Aorta (tissue), 5 donors: ENCODE measurements around the gene BAG3. TPM values are rescaled to one million over a fixed set of nuclear protein-coding genes. Genes with fewer than 3 reads are reported as not detected.

ENCODE experiments used
- ATAC-seq: fragments of 200-7000 bp; cut with Tn5 transposase; one replicate; pipeline ENCODE4 v1.9.1; 2022; ENCODE audit warnings: moderate library complexity; ENCODE audit not compliant: low FRiP score
- DNase-seq, 2 donors: peaks; one replicate each; pipeline ENCODE4 v3.0.0-alpha.2; 2020
- H3K27ac ChIP-seq, 2 donors: one replicate each; pipeline ENCODE4 v1.5.1; 2013; ENCODE audit warnings: low read length in 2 of 2, mild to moderate bottlenecking in 2 of 2, moderate library complexity in 2 of 2, control low read depth in 1 of 2, inconsistent platforms in 1 of 2, low read depth in 1 of 2
- H3K27me3 ChIP-seq, 2 donors: one replicate each; pipeline ENCODE4 v1.6.1; 2013; ENCODE audit warnings: control low read depth in 1 of 2, low read length in 1 of 2, mild to moderate bottlenecking in 1 of 2, moderate library complexity in 1 of 2; ENCODE audit not compliant: insufficient read depth in 2 of 2, control insufficient read depth in 1 of 2
- H3K36me3 ChIP-seq, 2 donors: one replicate each; pipeline ENCODE4 v1.6.1; 2013; ENCODE audit warnings: control low read depth in 1 of 2, low read length in 1 of 2, mild to moderate bottlenecking in 1 of 2; ENCODE audit not compliant: insufficient read depth in 2 of 2, control insufficient read depth in 1 of 2
- H3K4me1 ChIP-seq, 2 donors: one replicate each; pipeline ENCODE4 v1.6.1; 2013; ENCODE audit warnings: low read length in 2 of 2, control low read depth in 1 of 2, mild to moderate bottlenecking in 1 of 2, moderate library complexity in 1 of 2; ENCODE audit not compliant: insufficient read depth in 2 of 2, control insufficient read depth in 1 of 2
- H3K4me3 ChIP-seq, 2 donors: one replicate each; pipeline ENCODE4 v1.5.1; 2013; ENCODE audit warnings: low read length in 2 of 2, control low read depth in 1 of 2, mild to moderate bottlenecking in 1 of 2
- H3K9me3 ChIP-seq: one replicate; pipeline ENCODE4 v1.6.1; 2013; ENCODE audit warnings: mild to moderate bottlenecking, low read length; ENCODE audit not compliant: control insufficient read depth
- WGBS, 2 donors: extraction: QIAGEN DNeasy Blood & Tissue Kit; methylation state at CpG; one replicate each; pipeline ENCODE4 v1.1.7; 2013; 5-methylcytosine and 5-hydroxymethylcytosine counted together
- intact Hi-C, 2 donors: fragments of 100-400 bp; cut with DNase I; formaldehyde crosslinking; loops; one replicate each; pipeline versions ENCODE4 v1.14.2 to v1.15.0; 2022
- polyA plus RNA-seq, 2 donors: library from polyadenylated mRNA; stranded (reverse); fragments of 200-250 nt; gene quantifications; one replicate each; pipeline ENCODE4 v1.2.3, GENCODE V29; 2013
- total RNA-seq, 2 donors: library from RNA; stranded (reverse); fragmentation: NEBNext Ultra II Directional; extraction: Animal tissue kit (Norgen Biotek cat#: 25700); gene quantifications; one replicate each; pipeline ENCODE4 v1.2.1, GENCODE V29; 2021
- donor health status: healthy with polysubstance abuse.
- donor health status: Bipolar disorder and iron deficiency.
- donor health status: DM: no; HTN: no; CAD: no.
- donor health status: DM: no; HTN: no; CAD: no.
- donor health status: DM: yes; HTN: yes; CAD: no.

BAG3 gene
- total and polyA plus RNA-seq, 4 donors = 16.3 to 85.1 (median 46.1) TPM

DNA sequence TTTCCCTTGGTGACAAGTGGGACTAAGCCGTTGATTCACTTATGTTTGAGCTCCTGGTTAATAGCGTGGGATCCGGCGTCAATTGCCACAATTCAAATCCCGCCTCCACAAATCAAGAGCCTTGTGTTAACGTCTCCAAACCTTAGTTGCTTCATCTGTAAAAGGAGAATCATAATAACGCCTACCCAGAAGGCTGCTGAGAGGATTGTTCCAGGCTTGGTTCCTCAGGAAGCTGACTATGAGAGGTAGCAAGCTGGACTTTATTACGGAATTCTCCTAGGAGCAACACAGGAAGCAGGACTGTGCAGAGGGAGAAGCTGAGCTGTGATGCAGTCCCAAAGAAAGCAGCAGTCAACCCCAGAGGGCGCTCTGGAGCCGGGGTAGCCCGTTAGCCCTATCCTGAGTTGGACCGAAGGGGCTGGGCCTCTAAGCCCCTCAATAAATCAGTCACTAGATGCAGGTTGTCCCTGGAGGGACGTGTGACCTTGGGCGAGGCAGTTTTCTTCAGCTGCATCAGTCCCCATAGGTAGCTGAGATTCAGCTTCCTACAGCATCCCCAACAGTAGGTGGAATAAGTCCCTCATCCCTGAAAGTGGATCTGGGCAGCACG lies 6.9 kb upstream of the BAG3 start:
- DNase-seq (no peak), ATAC-seq (no peak)
- H3K36me3 ChIP-seq = no peaks in the 10 kb centered on the region
- no peak overlapping the region for H3K27ac ChIP-seq
- H3K4me3 ChIP-seq = no peak overlapping the region
- H3K4me1 ChIP-seq = no peaks in the 10 kb centered on the region
- peaks cover 3% of the 10 kb centered on the region for H3K9me3 ChIP-seq
- intact Hi-C loops = no loop called here
- WGBS, 2 donors = 68 to 71% methylated on average over 15 of the region's 15 CpGs
- H3K27me3 ChIP-seq = no peaks in the 10 kb centered on the region

GRCh38 chr10:119644994-119645393 lies 6.2 kb upstream of the BAG3 start:
- ATAC-seq = no peak
- H3K4me3 ChIP-seq = no peak overlapping the region
- WGBS, 2 donors = 92 to 93% methylated on average over 3 of the region's 3 CpGs
- DNase-seq = no peak
- peaks cover 3% of the 10 kb centered on the region for H3K9me3 ChIP-seq
- no peaks in the 10 kb centered on the region for H3K27me3 ChIP-seq
- H3K4me1 ChIP-seq = no peaks in the 10 kb centered on the region
- intact Hi-C loops = no loop called here
- H3K36me3 ChIP-seq = no peaks in the 10 kb centered on the region
- no peak overlapping the region for H3K27ac ChIP-seq

GRCh38 chr10:119650062-119650461 lies 1.1 kb upstream of the BAG3 start:
- Histone ChIP-seq H3K9me3 (no peaks in the 10 kb centered on the region), H3K4me3 (no peak overlapping the region), H3K36me3 (no peaks in the 10 kb centered on the region), H3K27me3 (no peaks in the 10 kb centered on the region), H3K27ac (peak overlapping the region in 1 of 2 donors; percentile 20), H3K4me1 (peaks cover 0 to 1% of the 10 kb centered on the region in 2 donors)
- ATAC-seq (no peak), DNase-seq (no peak)
- 96 to 100% methylated on average over 1 of the region's 1 CpG for WGBS, 2 donors
- intact Hi-C loops = loop anchor here (2.0 to 10.0 kb wide), 3 partner anchors 31 to 53 kb away; partner anchors contain the start of gene TIAL1 (in 1 of the 2)

GRCh38 chr10:119651514-119652360 lies 557 bp downstream of the BAG3 start:
- intact Hi-C loops = loop anchor here (2.0 to 10.0 kb wide), 3 partner anchors 29 to 54 kb away; partner anchors contain the start of gene TIAL1 (in 1 of the 2)
- H3K27me3 ChIP-seq = no peaks in the 10 kb centered on the region
- peak overlapping the region; percentile 87 to 95 for H3K4me3 ChIP-seq
- H3K36me3 ChIP-seq = no peaks in the 10 kb centered on the region
- DNase-seq = peak; percentile 57 to 80
- H3K27ac ChIP-seq = peak overlapping the region; percentile 97 to 99
- 0 to 1% methylated on average over 74 to 107 of the region's 107 CpGs for WGBS, 2 donors
- no peaks in the 10 kb centered on the region for H3K9me3 ChIP-seq
- ATAC-seq = peak; percentile 17
- peaks cover 0 to 1% of the 10 kb centered on the region in 2 donors for H3K4me1 ChIP-seq

DNA sequence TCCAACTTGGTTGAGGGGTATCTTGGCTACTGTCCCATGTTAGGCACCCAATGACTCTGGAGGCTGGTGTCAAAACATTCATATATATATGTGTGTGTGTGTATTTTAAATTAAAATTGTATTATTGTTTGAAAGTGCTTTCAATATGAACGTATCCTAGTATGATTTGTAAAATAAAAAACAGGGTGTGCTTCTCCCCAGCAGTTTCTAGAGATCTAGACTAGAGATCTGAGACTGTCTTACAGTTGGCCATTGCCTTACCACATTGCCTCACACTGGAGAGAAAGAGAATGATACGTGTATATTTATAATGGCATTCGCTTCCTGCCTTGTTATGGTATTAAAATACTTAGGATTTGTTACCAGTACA lies 1.2 kb downstream of the BAG3 start:
- peaks cover 0 to 1% of the 10 kb centered on the region in 2 donors for H3K4me1 ChIP-seq
- H3K36me3 ChIP-seq = no peaks in the 10 kb centered on the region
- H3K27me3 ChIP-seq = no peaks in the 10 kb centered on the region
- DNase-seq = no peak
- 1% methylated on average over 3 of the region's 3 CpGs for WGBS, 2 donors
- peak; percentile 61 for ATAC-seq
- intact Hi-C loops = loop anchor here (5.0 to 10.0 kb wide), 2 partner anchors 48 to 55 kb away; partner anchors contain the start of gene TIAL1 (in 1 of the 2)
- H3K27ac ChIP-seq = peak overlapping the region; percentile 97 to 99
- peak overlapping the region; percentile 87 to 95 for H3K4me3 ChIP-seq
- no peaks in the 10 kb centered on the region for H3K9me3 ChIP-seq

- peak overlapping the region in 1 of 2 donors; percentile 95 for H3K4me3 ChIP-seq
- ATAC-seq (no peak), DNase-seq (no peak)
- H3K27me3 ChIP-seq = no peaks in the 10 kb centered on the region
- WGBS, 2 donors = 82 to 83% methylated on average over 1 of the region's 1 CpG
- no peaks in the 10 kb centered on the region for H3K9me3 ChIP-seq
- H3K36me3 ChIP-seq = no peaks in the 10 kb centered on the region
- intact Hi-C loops = loop anchor here (5.0 to 10.0 kb wide), 2 partner anchors 48 to 56 kb away; partner anchors contain the start of gene TIAL1 (in 1 of the 2)
- H3K27ac ChIP-seq = no peak overlapping the region
- H3K4me1 ChIP-seq = peaks cover 1 to 3% of the 10 kb centered on the region in 2 donors
Measured at GRCh38 chr10:119653209-119653608, 2.0 kb downstream of the BAG3 start.

- Histone ChIP-seq H3K4me1 (peaks cover 1 to 8% of the 10 kb centered on the region in 2 donors), H3K9me3 (no peaks in the 10 kb centered on the region), H3K4me3 (no peak overlapping the region), H3K36me3 (no peaks in the 10 kb centered on the region), H3K27me3 (no peaks in the 10 kb centered on the region), H3K27ac (peak overlapping the region in 1 of 2 donors; percentile 20)
- DNase-seq (no peak), ATAC-seq (no peak)
- intact Hi-C loops = loop anchor here (5.0 to 10.0 kb wide), 2 partner anchors 49 to 57 kb away; partner anchors contain the start of gene TIAL1 (in 1 of the 2)
- WGBS, 2 donors = 66% methylated on average over 2 of the region's 2 CpGs
Measured at GRCh38 chr10:119653916-119654315, 2.7 kb downstream of the BAG3 start.

DNA sequence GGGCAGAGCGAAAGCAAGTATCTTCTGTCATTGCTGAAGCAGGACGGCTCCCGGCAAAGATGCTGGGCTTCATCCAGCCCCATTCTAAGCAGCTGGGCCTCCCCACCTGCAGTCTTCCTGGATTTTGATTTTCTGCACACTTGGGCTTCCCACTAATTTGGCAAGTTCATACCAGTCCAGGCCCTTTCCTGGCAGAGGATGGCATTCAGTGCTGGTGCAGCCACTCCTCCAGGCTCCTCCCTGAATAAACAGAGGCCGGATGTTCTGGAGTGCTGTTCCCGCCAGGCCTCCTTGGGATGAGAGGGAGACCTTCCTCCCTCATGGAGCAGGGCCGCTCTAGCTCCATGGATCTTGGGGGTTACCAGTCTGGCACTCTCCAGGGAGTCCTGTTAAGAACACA lies 3.4 kb downstream of the BAG3 start:
- H3K27me3 ChIP-seq = no peaks in the 10 kb centered on the region
- no peak overlapping the region for H3K4me3 ChIP-seq
- peak; percentile 67 to 77 for DNase-seq
- H3K4me1 ChIP-seq = peaks cover 1 to 10% of the 10 kb centered on the region in 2 donors
- no peaks in the 10 kb centered on the region for H3K36me3 ChIP-seq
- peak overlapping the region in 1 of 2 donors; percentile 84 for H3K27ac ChIP-seq
- no peaks in the 10 kb centered on the region for H3K9me3 ChIP-seq
- ATAC-seq = no peak
- 42% methylated on average over 6 of the region's 6 CpGs for WGBS, 2 donors
- intact Hi-C loops = loop anchor here (5.0 to 10.0 kb wide), 2 partner anchors 50 to 57 kb away; partner anchors contain the start of gene TIAL1 (in 1 of the 2)
